Fibroblast of lung (primary cell): ENCODE results near the gene VSIG10L2. TPM values are rescaled to one million over a fixed set of nuclear protein-coding genes. Genes with fewer than 3 reads are reported as not detected.

Experiments used
- DNase-seq, 2 donors: peaks; one replicate each; pipeline versions ENCODE4 v3.0.0 to v3.0.0-alpha.2; 2010; ENCODE audit warnings: low read depth in 2 of 2
- H2AFZ ChIP-seq: 2 replicates; pipeline ENCODE4 v1.5.1; 2012; ENCODE audit warnings: low read length, control low read depth, inconsistent platforms
- H3K27ac ChIP-seq: 2 replicates; pipeline ENCODE4 v1.5.1; 2011; ENCODE audit warnings: low read length, control low read depth; ENCODE audit not compliant: insufficient read depth
- H3K27me3 ChIP-seq: 2 replicates; pipeline ENCODE4 v1.5.1; 2011; ENCODE audit warnings: mild to moderate bottlenecking, low read length; ENCODE audit not compliant: control insufficient read depth, insufficient read depth
- H3K36me3 ChIP-seq: 2 replicates; pipeline ENCODE4 v1.5.1; 2011; ENCODE audit warnings: low read length; ENCODE audit not compliant: control insufficient read depth, insufficient read depth
- H3K4me1 ChIP-seq: 2 replicates; pipeline ENCODE4 v1.5.1; 2011; ENCODE audit warnings: low read length; ENCODE audit not compliant: control insufficient read depth, insufficient read depth; ENCODE audit errors: extremely low read depth
- H3K4me2 ChIP-seq: 2 replicates; pipeline ENCODE4 v1.5.1; 2011; ENCODE audit warnings: low read length, control low read depth; ENCODE audit not compliant: insufficient read depth; ENCODE audit errors: extremely low read depth
- H3K4me3 ChIP-seq, 4 experiments: fragments of 200-600 bp in 1 of 4; sonication (generic) in 1 of 4; replicated peaks in 1 of 4; 2 replicates each; pipeline ENCODE4 v1.5.1; 2011 to 2016; ENCODE audit warnings: low read length in 4 of 4, low read depth in 3 of 4, mild to moderate bottlenecking in 3 of 4, control low read depth in 2 of 4, inconsistent platforms in 1 of 4, mixed read lengths in 1 of 4; ENCODE audit not compliant: insufficient read depth in 1 of 4; ENCODE audit errors: control extremely low read depth in 1 of 4
- H3K79me2 ChIP-seq: 2 replicates; pipeline ENCODE4 v1.5.1; 2012; ENCODE audit warnings: mild to moderate bottlenecking, low read length, inconsistent platforms; ENCODE audit not compliant: control insufficient read depth, insufficient read depth
- H3K9ac ChIP-seq: 2 replicates; pipeline ENCODE4 v1.5.1; 2011; ENCODE audit warnings: mild to moderate bottlenecking, low read length, control low read depth; ENCODE audit not compliant: insufficient read depth
- H3K9me3 ChIP-seq: 2 replicates; pipeline ENCODE4 v1.5.1; 2012; ENCODE audit warnings: low read depth, low read length; ENCODE audit not compliant: control insufficient read depth, insufficient read depth
- H4K20me1 ChIP-seq: 2 replicates; pipeline ENCODE4 v1.5.1; 2011; ENCODE audit warnings: low read length; ENCODE audit not compliant: control insufficient read depth, insufficient read depth; ENCODE audit errors: extremely low read depth
- EZH2 ChIP-seq: IDR thresholded peaks from 2 replicates; pipeline ENCODE4 v1.5.1; 2012; ENCODE audit warnings: low read length, control low read depth, mild to moderate bottlenecking; ENCODE audit errors: missing control alignments
- polyA plus RNA-seq, 2 donors: library from polyadenylated mRNA; depleted of rRNA in 1 of 2; stranded (reverse) in 1 of 2; unstranded in 1 of 2; fragments of >200 nt; gene quantifications; 2 replicates each; pipeline ENCODE4 v1.2.1, GENCODE V29; 2011 to 2012; ENCODE audit warnings: missing spikeins in 1 of 2
- total RNA-seq: library from RNA; depleted of rRNA; stranded (reverse); fragments of >200 nt; gene quantifications from 2 replicates; pipeline ENCODE4 v1.2.1, GENCODE V29; 2014
- TF ChIP-seq, protein P1 (sequence below), 2 donors: IDR thresholded peaks in 1 of 2; conservative IDR thresholded peaks in 1 of 2; 1 replicate in 1 of 2; 2 replicates in 1 of 2; pipeline ENCODE4 v1.5.1; 2011 to 2012; ENCODE audit warnings: low read length in 2 of 2, control low read depth in 1 of 2, inconsistent platforms in 1 of 2, low read depth in 1 of 2, mild to moderate bottlenecking in 1 of 2

Gene VSIG10L2
- total and polyA plus RNA-seq, 2 donors (not counting 1 experiment from before 2014, with no cell fraction given) = not detected

GRCh38 chr11:125941267-125941618 lies 4.6 kb upstream of the VSIG10L2 start:
- DNase-seq = no peak
- no peaks in the 10 kb centered on the region for H4K20me1 ChIP-seq
- no peak overlapping the region for H3K4me2 ChIP-seq
- no peaks in the 10 kb centered on the region for H3K36me3 ChIP-seq
- no peak overlapping the region for H2AFZ ChIP-seq
- no peak overlapping the region for H3K27ac ChIP-seq
- H3K9ac ChIP-seq = no peak overlapping the region
- H3K79me2 ChIP-seq = no peaks in the 10 kb centered on the region
- no peak for TF ChIP-seq EZH2
- TF ChIP-seq, protein P1, sequence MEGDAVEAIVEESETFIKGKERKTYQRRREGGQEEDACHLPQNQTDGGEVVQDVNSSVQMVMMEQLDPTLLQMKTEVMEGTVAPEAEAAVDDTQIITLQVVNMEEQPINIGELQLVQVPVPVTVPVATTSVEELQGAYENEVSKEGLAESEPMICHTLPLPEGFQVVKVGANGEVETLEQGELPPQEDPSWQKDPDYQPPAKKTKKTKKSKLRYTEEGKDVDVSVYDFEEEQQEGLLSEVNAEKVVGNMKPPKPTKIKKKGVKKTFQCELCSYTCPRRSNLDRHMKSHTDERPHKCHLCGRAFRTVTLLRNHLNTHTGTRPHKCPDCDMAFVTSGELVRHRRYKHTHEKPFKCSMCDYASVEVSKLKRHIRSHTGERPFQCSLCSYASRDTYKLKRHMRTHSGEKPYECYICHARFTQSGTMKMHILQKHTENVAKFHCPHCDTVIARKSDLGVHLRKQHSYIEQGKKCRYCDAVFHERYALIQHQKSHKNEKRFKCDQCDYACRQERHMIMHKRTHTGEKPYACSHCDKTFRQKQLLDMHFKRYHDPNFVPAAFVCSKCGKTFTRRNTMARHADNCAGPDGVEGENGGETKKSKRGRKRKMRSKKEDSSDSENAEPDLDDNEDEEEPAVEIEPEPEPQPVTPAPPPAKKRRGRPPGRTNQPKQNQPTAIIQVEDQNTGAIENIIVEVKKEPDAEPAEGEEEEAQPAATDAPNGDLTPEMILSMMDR (conservative IDR thresholded peaks at IDR 0.05 in 1 of 2, IDR thresholded peaks at IDR 0.05 in 1 of 2; ENCODE audit: low read depth in 1 of 2, low read length in 2 of 2) = no peak
- H3K27me3 ChIP-seq = no peaks in the 10 kb centered on the region
- no peak overlapping the region for H3K4me3 ChIP-seq
- H3K9me3 ChIP-seq = no peaks in the 10 kb centered on the region
- no peaks in the 10 kb centered on the region for H3K4me1 ChIP-seq

DNA sequence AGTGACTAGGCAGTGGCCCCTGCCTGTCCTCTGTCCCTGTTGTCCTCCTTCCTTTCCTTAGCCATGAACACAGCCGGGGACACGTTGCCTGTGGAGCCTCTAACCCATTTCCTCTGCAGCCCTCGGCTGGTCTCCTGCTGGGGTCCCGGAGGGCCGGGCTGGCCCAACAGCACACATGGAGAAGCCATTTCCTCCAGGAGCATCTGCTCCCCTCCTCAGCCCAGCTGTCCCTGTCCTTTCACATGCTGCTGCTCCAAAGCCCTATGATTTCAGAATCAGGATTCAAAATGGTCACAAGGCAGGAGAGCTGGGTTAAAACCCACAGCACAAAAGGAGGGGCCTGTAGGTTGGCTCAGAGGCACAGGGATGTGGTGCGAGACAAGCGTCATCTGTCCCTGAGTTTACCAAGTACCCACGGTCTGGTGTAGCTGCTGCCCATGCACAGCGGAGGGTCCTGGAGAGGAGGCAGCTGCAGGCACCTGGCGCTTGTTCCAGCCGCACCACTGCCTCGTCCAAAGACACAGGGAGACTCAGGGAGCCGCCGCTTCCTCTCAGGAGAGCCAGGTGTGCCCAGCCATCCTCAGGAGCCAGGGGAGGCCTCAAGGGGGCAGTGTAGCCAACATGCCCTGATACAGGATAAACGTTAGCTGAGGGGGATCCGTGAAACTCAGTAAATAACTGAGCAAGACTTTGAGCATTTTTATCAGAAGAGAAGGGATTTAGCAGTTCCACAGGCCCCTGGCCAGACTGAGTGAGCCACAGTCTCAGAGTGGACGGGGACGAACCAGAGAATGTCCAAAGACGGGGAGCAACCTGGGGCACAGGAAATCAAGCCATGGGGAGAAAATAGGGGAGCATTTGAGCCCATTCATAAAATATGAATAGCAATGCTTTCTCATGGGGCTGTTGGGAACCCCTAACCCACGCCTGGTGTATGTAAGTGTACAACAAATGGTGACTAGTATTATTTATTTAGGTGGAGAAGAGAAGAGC lies 3.9 kb upstream of the VSIG10L2 start:
- Histone ChIP-seq H3K4me1 (no peaks in the 10 kb centered on the region), H3K9ac (no peak overlapping the region), H3K9me3 (no peaks in the 10 kb centered on the region), H3K27ac (no peak overlapping the region), H3K4me2 (no peak overlapping the region), H3K4me3 (no peak overlapping the region), H3K79me2 (no peaks in the 10 kb centered on the region), H3K27me3 (no peaks in the 10 kb centered on the region), H4K20me1 (no peaks in the 10 kb centered on the region), H2AFZ (no peak overlapping the region), H3K36me3 (no peaks in the 10 kb centered on the region)
- TF ChIP-seq EZH2 = no peak
- TF ChIP-seq, protein P1 (conservative IDR thresholded peaks at IDR 0.05 in 1 of 2, IDR thresholded peaks at IDR 0.05 in 1 of 2; ENCODE audit: low read depth in 1 of 2, low read length in 2 of 2) = peak; percentile 37 to 78
- peak; percentile 10 to 29 for DNase-seq

- Histone ChIP-seq H3K9ac (no peak overlapping the region), H3K27me3 (no peaks in the 10 kb centered on the region), H3K4me3 (no peak overlapping the region), H3K27ac (no peak overlapping the region), H3K4me1 (no peaks in the 10 kb centered on the region), H3K9me3 (no peaks in the 10 kb centered on the region), H3K4me2 (no peak overlapping the region), H3K79me2 (no peaks in the 10 kb centered on the region), H2AFZ (no peak overlapping the region), H3K36me3 (no peaks in the 10 kb centered on the region), H4K20me1 (no peaks in the 10 kb centered on the region)
- TF ChIP-seq EZH2 = no peak
- TF ChIP-seq, protein P1 (conservative IDR thresholded peaks at IDR 0.05 in 1 of 2, IDR thresholded peaks at IDR 0.05 in 1 of 2; ENCODE audit: low read depth in 1 of 2, low read length in 2 of 2) = no peak
- no peak for DNase-seq
Observed at GRCh38 chr11:125942771-125943428, 2.9 kb upstream of the VSIG10L2 start.
